DMS153 treated with DMSO at 0.1 percent for 48 hours (cell line): ENCODE data around the gene PRR16.

Source experiments
- DNase-seq: peaks from one replicate; lab custom pipeline; 2025; ENCODE audit not compliant: unreplicated experiment; lab: John Stamatoyannopoulos, UW

The PRR16 gene

DNA sequence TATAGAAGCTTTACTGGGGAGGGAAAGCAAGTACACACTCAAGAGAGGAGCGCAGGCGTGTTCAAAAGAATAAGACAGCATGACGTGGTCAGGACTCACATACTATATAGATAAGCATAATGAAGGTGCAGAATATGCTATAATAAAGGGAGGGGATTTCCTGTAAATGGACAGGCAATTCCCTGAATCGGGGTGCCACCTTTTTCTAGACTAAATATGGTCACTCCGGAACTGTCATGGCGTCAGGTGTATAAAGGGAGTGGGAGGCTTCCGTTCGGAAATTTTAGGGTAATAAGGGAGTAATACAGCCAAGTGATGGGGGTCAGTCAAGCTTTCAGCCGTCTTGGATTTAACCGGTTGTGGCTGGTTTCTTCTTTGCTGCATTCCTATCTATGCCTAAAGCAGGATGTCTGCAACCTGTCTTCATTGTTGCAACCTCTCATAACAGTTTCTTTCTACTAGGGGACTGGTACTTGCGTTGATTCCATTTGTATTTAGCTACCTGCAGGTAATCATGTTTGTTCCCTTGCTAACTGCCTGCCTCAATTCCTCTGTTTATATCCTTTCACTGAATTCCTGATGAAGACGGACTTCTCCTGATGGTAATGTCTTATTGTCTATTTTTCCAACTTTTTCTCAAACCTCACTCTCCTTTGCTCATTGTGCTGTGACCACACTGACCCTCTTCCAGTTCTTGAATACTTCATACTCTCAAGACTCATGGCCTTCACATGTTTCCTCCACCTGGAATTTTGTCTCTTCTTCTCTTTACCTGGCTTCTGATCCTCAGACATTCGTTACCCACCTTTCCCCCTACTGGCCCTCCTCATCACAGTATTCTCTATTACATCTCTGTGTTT is 48.9 kb downstream of the PRR16 start:
- no peak for DNase-seq

DNA sequence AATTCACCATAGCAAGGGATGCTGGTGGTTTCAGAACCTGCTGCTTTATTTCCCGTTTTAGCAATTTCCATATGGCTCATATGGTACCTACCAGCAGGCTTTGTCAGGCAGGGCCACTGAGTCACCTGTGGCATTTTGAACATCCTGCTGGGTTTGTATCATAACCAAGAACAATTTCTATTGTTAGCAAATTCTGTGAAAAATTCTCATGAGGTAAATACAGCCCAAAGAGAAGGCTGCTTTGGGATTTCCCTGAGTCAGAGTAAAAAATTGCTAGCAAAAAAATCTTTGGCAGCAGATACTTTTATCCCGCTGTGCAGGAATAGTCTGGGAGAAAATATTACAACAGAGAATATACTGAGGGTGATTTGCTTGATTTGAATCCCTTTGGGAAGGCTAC is 52.7 kb downstream of the PRR16 start:
- no peak for DNase-seq

DNA sequence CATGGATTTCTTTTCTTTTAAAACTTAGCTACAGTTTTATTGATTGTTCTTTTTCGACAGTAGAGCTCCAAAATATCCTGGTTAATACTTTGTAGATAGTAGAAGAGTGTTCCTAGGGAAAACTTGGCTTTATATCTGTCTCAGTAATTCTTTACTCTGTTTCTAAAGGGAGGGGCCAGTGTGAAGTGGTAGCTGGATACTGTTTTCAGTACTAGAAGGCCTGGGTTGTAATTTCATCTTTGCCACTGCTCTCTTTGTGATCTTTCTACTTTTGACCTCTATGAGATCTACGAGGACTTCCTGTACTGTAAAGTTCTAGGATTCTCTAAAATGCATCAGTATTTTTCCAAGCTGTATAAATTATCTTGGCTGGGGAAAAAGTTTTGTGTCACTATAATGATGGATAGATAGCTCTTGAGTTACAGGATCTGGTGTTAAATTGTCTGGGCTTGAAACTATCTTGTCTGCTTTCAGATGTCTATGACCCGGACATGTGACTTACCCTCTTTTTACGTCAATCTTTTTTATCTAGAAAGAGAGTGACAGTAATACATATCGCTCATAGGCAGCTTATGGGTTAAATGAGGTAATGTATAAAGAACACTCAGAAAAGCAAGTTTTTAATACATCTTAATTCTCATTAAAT is 53.6 kb downstream of the PRR16 start:
- no peak for DNase-seq

DNA sequence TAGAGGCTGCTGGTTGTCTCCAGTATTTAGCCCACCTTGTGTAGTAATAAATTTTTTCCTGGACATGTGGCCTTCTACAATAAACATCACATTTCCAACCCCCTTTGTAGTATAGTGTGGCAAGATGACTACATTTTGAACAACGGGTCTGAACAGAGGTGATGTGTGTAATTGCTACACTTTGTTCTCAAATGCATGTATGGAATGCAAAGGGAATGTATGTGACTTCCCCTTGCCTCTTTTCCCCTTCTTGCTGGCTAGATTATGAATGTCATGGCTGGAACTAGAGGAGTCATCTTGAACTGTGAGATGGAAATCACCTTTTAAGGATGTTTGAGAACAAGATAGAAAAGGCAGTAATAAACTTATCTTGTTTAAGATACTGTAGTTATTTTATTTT is 54.5 kb downstream of the PRR16 start:
- DNase-seq = no peak

DNA sequence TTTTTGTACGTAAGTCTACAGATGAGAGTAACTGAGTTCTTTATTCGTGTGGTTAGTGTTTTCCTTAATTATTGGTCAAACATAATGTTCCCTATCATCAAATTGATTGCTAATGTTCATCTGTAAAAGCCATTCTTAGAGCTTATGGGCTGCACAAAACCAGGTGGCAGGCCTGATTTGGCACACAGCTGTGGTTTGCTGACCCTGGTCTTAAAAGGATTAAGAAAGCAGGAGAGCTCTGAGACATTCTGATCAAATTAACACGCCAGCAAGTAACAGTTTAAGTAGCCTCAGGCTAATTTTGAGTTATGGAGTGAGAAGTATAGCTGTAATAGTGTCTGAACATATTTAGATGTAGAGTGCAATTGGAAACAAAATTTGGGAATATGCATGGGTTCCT is 63.2 kb downstream of the PRR16 start:
- no peak for DNase-seq

DNA sequence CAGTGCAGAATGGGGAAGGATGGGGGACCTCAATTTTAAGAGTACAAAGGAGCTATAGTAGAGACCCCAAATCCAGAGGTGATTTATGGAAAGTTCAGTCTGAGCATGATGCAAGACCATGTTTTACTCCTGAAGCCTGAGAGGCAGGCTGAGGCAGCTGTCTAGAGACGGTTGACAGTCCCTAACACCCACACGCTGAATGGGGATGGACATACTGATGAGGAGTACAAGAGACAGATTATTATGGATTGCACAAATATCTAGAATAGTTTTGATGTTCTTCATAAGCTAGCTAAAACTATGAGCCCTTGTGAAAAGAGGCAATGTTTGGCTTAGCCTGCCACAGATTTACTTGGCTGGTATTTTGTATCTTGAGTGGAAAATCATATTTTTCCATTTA is 64.5 kb downstream of the PRR16 start:
- no peak for DNase-seq

DNA sequence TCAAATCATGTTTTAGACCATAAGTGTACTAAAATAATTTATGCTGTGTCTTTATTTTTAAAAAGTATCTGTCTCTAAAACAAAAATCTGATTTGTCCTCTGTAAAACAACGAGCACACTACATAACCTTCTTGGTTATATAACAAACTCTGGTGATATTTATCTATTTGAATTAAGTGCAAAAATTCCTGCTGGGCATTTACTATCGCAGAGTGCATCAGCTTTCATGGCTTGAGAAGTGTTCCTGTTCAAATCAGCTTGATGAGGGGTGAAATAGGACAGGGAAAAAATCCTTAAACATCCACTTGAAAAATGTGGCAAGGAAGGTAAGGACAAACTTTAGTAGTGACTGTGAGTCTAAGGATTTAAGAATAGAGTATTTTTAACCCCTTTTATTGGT is 65.3 kb downstream of the PRR16 start:
- no peak for DNase-seq

DNA sequence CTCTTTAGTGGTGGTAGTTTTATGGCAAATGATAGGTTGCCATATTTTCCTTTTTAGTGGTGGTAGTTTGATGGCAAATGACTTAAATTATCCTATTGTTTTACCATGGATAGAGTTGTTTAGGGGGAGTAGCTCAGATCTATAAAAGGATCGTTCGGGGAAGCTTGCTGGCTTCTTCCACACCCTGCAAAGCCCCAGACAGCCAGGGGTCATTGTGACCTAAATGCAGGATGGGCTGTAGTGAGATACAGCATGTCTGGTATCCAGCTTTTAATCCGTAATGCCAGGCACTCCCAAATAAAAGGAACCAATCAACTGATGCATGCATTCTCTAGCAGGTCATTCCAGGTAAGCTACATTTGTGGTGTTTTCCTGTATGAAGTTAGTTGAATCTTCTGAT is 67.1 kb downstream of the PRR16 start:
- DNase-seq = no peak

DNA sequence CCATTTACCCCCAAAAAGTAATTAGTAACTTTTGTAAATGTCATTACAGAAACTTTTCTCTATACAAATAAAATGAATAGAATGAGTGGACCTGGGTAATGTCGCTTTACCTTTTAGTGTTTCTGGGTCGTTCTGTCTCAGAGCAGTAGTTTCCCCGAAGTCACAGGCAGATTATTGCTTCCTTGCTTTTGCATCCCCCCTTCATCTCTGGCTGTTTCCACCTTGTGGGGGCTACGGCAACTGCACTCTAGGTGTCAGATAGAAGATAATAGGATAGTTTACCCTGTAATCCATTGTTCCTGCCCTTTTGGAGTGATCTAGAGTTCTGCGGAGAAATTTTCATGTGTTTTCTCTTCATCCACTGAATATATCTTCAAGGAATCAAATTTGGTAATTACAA is 68.7 kb downstream of the PRR16 start:
- no peak for DNase-seq

DNA sequence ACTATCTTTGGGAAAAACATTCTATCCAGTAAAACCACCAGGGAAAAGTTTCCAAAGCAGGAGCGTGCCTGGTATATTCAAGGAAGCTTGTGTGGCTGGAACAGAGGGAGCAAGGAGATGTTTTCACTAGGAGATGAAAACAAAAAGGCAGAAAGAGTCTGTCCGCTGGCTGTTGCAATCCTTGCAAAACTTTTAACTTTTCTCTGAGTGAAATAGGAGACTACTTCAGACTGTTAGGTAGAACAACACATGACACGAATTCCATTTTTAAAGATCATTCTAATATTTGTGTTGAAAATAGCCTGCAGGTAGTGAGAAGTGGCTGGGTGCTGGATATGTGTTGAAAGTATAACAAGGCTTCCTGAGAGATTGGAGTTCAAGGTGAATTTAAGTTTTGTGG is 69.5 kb downstream of the PRR16 start:
- DNase-seq = no peak

DNA sequence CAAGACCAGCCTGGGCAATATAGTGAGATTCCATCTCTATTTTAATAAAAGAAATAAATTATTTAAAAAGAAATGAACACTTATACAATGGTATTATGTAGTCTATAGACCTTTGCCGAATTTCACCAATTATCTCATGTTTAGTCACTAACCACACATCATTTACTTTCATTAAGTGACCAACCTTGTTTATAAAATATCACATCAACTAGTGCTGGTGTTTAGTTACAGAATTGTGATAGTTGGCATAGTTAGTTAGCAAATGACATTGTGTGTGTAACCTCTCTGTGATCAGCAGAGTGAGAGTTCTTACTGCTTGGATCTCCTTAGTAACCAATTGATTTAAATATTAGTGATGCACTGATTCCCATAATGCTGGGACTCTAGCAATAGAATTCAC is 71.8 kb downstream of the PRR16 start:
- DNase-seq = no peak

DNA sequence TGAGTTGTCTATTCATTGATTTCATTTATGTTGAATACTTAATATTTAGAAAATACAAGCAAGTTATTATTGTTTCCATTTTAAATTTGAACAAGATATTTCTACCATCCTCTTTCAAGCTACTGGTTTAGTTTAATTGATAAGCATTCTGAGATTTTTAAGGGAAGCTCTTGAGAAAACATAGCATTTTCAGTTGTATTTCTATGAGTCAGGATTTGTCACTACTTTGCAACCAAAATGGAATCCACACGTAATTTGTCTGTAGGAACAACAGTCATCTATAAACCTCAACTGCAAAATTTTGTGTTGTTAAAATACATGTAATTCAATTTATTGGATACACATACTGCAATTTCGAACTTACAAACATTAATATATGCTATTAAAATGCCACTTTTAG is 74.0 kb downstream of the PRR16 start:
- DNase-seq = no peak

DNA sequence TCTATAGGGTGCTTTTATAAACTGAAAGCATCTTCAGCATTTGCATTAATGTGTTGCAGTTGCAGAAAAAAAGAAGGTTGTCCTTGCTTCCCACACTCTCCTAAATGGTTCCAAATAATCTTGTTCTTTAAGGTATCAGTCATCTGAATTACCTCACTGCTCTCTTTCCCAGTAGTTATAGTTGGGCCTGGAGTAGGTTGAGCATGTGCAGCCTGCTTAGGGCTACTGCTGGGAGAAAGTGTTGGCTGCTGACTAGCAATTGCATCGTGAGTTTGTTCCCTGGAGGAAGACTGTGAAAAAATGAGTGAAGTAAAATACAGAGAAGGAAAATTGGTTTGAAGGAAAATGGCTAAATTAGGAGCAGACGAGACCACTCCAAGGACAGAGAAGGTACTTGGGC is 74.5 kb downstream of the PRR16 start:
- DNase-seq = no peak

DNA sequence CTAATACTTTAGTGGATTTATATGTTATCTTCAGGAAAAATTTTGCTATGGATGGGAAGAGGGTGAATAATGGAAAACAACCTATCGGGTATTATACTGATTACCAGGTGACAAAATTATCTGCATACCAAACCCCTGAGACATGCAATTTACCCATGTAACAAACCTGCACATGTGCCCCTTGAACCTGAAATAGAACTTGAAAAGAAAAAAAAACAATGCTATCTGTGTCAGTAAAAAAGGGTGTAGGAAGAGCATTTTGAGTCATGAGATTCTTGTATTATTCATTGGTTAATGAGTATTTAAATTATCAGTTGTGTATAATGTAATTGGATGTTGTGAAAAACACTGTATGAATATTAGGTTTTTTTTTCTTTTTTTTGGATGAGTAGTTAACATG is 75.4 kb downstream of the PRR16 start:
- no peak for DNase-seq

DNA sequence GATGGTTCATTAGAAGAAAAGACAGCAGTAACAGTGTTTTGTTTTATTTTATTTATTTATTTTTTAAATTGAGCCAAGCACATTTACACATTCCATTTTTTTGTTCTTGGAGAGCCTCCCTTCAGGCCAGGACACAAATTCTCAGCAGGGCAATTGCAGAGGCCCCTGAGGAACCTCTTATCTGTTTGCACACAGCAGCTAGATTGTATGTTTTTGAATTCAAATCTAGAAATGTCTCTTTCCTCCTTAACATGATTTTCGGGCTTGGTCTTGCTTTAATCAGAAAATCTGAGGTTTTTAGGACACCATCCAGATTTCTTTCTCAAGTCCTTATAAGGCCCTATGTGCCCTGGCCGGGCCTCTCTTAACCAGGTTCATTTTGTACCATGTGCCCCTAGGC is 76.0 kb downstream of the PRR16 start:
- no peak for DNase-seq

DNA sequence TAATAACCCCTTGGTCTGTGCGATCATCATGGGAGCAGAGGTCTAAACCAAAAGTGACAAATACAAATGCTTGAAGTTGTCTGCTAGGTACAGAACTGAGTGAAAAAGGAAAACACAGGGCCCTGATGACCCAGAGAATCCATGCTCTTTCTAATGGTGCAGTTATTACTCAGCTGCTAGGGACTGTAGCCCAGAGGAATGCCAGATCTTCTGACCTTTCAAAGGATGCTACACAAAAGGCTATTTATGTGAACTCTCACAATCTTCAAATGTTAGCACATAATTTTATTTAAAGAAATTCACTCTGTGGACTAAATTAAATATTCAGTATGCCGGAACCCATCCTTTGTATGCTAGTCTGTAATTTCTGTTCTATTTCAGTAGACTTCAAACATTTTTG is 79.9 kb downstream of the PRR16 start:
- no peak for DNase-seq

DNA sequence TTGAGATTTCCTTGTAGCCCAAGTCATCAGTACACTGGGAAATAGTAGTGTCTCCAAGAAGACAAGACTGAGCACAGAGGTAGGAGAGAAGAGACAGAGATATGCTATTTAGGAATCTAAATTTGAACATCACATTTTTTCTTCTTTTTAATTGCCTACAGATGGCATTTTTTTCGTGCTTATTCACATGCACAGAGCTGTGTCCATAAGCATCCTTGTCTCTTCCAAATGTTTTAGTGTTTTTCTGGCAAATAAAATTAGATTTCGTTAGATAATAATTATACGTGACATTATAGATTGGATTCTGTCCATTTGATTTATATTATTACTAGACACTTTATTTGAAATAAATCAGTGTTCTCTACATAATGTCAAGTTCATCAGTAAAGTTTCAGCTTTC is 80.9 kb downstream of the PRR16 start:
- no peak for DNase-seq

DNA sequence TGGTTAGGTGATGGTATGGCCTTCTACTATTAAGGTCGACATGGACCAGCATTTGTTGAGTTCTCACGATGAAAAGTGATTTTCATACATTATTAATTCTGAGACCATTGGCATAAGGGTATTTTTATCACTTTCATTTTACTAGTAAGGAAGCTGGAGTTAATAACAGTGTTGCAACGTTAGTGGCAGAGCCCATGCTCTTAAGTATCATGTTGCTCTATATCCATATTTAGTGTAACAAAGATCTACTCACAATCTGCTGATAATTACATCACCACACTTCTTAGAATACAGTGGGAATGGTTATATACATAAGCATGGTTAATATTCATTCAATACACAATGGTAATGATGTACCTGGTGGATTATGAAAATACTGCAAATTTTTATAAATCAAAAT is 81.9 kb downstream of the PRR16 start:
- no peak for DNase-seq

DNA sequence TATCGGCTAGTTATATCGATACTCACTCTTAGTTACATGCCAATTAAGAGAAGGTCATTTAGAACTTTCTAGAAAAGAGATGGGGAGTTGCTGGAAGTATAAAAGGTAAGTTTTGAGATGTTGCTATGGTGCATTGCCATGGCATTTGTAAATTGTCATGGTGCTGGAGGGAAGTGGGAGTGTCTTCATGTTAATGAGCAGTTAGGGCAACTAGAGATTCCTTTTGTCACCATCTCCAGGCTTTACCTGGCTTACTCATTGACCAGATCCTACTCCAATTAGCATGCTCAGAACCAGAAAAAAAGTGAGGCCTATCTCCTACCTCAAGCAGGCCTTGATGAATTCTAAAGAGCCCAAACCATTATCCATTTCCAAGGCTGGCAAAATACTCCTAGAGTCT is 82.8 kb downstream of the PRR16 start:
- DNase-seq = no peak

DNA sequence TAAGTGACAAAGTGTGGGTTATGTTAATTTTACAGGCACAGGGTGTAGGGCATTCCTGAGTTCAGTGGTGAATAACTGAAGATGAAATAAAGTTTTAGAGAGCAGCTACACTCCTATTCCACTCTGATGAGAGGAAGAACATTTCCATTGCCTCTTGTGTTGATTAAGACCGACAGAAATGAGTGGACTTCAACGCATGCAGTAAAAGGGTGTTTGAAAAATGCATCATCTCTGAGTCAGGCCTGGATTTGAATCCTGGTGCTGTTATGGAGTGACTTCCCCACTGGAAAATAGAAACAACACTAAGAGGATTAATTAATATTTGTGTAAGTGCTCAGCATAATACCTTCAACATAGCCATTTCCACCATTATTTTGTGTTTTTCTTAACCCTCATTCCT is 86.3 kb downstream of the PRR16 start:
- no peak for DNase-seq

DNA sequence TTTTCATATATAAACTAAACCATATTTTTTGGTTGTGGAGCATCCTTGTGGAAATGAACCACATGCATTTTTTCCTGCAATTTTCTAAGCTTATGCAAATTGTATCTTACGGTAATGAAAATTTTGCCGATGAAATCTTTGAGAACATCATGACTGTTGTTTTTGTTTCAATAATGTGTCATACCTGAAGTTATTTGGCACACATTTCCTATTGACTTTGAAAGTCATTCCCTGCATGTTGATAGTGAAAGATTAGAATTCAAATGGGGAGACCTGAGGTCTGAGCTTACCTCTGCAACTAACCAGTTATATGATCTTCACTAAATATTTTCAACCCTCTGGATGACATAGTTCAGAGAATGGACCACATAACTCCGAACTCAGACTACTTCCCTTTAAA is 88.5 kb downstream of the PRR16 start:
- DNase-seq = no peak

DNA sequence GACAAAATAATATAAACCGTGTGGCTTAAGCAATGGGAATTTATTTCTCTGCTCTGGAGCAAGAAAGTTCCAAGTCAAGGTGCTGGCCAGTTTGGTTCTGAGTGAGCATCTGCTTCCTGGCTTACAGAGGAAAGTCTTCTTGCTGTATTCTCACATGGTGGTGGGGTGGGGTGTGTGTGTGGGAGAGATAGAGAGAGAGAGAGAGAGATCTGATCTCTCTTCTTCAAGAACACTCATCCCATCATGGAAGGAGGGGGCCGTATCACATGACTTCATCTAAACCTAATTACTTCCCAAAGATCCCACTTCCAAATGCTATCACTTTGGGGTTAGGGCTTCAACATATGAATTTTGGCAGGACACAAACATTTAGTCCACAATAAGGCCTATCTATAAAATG is 91.2 kb downstream of the PRR16 start:
- DNase-seq = no peak

DNA sequence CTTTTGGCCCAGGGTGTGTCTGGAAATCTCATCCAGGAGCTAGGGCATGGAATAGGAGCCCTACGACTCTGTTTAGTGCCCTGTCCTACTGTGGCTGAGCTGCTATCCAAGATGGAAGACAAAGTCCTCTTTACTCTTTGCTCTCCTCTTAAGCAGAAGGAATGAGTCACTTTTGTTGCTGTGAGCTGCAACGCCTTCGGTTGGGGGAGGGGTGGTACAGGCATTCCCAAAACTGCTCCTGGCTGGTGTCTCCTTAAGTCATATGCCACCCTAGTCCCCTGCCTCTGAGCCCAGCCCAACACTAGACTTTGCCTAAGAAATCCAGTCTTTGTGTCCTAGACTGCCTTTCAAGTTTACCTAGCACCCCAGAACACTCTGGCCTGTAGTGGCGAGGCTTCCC is 99.9 kb downstream of the PRR16 start:
- no peak for DNase-seq
